ENCODE measurements around the gene KCNK6.
"Not testable (repeated sequence)": the region's sequence is repeated elsewhere in the genome, so short reads cannot be mapped to it uniquely, and the experiment has no call there.

The KCNK6 gene

DNA sequence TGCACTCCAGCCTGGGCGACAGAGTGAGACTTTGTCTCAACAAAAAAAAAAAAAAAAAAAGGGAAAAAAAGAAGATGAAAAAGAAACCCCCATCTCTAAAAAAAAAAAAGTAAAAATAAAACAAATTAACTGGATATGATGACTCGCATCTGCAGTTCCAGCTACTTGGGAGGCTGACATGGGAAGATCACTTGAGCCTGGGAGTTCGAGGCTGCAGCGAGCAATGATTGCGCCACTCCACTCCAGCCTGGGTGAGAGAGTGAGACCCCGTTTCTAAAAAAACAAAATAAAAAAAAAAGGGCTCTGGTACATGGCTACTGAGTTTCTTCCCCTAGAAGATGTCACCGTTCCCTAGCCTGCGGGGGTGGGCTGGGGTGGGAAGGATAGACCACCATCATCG is 13.6 kb downstream of the KCNK6 start:
- DNase-seq (ENCODE audit: low read depth), result no peak
- H3K4me3 ChIP-seq (ENCODE audit: low read depth, low read length), result no peak overlapping the region
- no peak for TF ChIP-seq MYC (IDR thresholded peaks at IDR 0.05; ENCODE audit: low read depth, low read length)
- TF ChIP-seq, protein P1, sequence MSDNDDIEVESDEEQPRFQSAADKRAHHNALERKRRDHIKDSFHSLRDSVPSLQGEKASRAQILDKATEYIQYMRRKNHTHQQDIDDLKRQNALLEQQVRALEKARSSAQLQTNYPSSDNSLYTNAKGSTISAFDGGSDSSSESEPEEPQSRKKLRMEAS (IDR thresholded peaks at IDR 0.05; ENCODE audit: low read depth, low read length), result no peak
- TF ChIP-seq POLR2A (IDR thresholded peaks at IDR 0.05; ENCODE audit: extremely low read depth, insufficient read length), result no peak
- TF ChIP-seq, protein P2, sequence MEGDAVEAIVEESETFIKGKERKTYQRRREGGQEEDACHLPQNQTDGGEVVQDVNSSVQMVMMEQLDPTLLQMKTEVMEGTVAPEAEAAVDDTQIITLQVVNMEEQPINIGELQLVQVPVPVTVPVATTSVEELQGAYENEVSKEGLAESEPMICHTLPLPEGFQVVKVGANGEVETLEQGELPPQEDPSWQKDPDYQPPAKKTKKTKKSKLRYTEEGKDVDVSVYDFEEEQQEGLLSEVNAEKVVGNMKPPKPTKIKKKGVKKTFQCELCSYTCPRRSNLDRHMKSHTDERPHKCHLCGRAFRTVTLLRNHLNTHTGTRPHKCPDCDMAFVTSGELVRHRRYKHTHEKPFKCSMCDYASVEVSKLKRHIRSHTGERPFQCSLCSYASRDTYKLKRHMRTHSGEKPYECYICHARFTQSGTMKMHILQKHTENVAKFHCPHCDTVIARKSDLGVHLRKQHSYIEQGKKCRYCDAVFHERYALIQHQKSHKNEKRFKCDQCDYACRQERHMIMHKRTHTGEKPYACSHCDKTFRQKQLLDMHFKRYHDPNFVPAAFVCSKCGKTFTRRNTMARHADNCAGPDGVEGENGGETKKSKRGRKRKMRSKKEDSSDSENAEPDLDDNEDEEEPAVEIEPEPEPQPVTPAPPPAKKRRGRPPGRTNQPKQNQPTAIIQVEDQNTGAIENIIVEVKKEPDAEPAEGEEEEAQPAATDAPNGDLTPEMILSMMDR (IDR thresholded peaks at IDR 0.05; ENCODE audit: low read depth, low read length), result no peak

- DNase-seq (ENCODE audit: low read depth), result peak; percentile 94
- peak overlapping the region; percentile 69 for H3K4me3 ChIP-seq (ENCODE audit: low read depth, low read length)
- TF ChIP-seq POLR2A (IDR thresholded peaks at IDR 0.05; ENCODE audit: extremely low read depth, insufficient read length) (peak; percentile 45), MYC (IDR thresholded peaks at IDR 0.05; ENCODE audit: low read depth, low read length) (no peak)
- TF ChIP-seq, protein P2 (IDR thresholded peaks at IDR 0.05; ENCODE audit: low read depth, low read length), result no peak
- TF ChIP-seq, protein P1 (IDR thresholded peaks at IDR 0.05; ENCODE audit: low read depth, low read length), result 0 out of 2 replicates have a peak, but pooled peaks have one; percentile 21
Observed at GRCh38 chr19:38335949-38336637, 16.4 kb downstream of the KCNK6 start.

GRCh38 chr19:38336638-38337359 is 17.2 kb downstream of the KCNK6 start:
- TF ChIP-seq, protein P2 (IDR thresholded peaks at IDR 0.05; ENCODE audit: low read depth, low read length), result no peak
- TF ChIP-seq, protein P1 (IDR thresholded peaks at IDR 0.05; ENCODE audit: low read depth, low read length), result peak; percentile 34; the same call in 1 of the 2 replicates
- TF ChIP-seq POLR2A (IDR thresholded peaks at IDR 0.05; ENCODE audit: extremely low read depth, insufficient read length) (no peak), MYC (IDR thresholded peaks at IDR 0.05; ENCODE audit: low read depth, low read length) (no peak)
- peak; percentile 91 for DNase-seq (ENCODE audit: low read depth)
- peak overlapping the region; percentile 69 for H3K4me3 ChIP-seq (ENCODE audit: low read depth, low read length)

GRCh38 chr19:38337360-38337653 is 17.7 kb downstream of the KCNK6 start:
- H3K4me3 ChIP-seq (ENCODE audit: low read depth, low read length), result no peak overlapping the region
- TF ChIP-seq POLR2A (IDR thresholded peaks at IDR 0.05; ENCODE audit: extremely low read depth, insufficient read length), result no peak
- TF ChIP-seq, protein P2 (IDR thresholded peaks at IDR 0.05; ENCODE audit: low read depth, low read length), result no peak
- TF ChIP-seq MYC (IDR thresholded peaks at IDR 0.05; ENCODE audit: low read depth, low read length), result no peak
- TF ChIP-seq, protein P1 (IDR thresholded peaks at IDR 0.05; ENCODE audit: low read depth, low read length), result no peak
- no peak for DNase-seq (ENCODE audit: low read depth)

- not testable (repeated sequence) for H3K4me3 ChIP-seq (ENCODE audit: low read depth, low read length); DNase-seq (ENCODE audit: low read depth)
Observed at GRCh38 chr19:38339011-38339410, 19.4 kb downstream of the KCNK6 start.

DNA sequence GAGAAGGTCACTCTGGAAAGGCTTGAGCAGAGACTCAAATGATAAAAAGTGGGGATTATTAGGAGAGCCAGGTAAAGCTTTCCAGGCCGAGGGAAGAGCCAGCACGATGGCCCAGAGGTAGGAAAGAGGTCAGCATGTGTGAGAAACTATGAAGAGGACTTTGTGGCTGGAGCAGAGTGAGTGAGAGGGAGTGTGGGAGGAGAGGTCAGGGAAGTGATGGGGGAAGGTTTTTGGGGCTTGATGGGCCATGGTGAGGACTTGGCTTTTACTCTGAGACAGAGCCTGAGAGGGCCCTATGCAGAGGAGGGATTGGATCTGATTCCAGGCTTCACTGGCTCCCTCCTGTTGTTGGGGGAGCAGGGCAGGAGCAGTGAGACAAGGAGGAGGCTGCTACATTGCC is 21.3 kb downstream of the KCNK6 start:
- TF ChIP-seq MYC (IDR thresholded peaks at IDR 0.05; ENCODE audit: low read depth, low read length) (no peak), POLR2A (IDR thresholded peaks at IDR 0.05; ENCODE audit: extremely low read depth, insufficient read length) (no peak)
- TF ChIP-seq, protein P2 (IDR thresholded peaks at IDR 0.05; ENCODE audit: low read depth, low read length), result no peak
- TF ChIP-seq, protein P1 (IDR thresholded peaks at IDR 0.05; ENCODE audit: low read depth, low read length), result no peak
- no peak for DNase-seq (ENCODE audit: low read depth)
- no peak overlapping the region for H3K4me3 ChIP-seq (ENCODE audit: low read depth, low read length)
